ENCODE data around the gene FGR. TPM values are rescaled to one million over a fixed set of nuclear protein-coding genes. Genes with fewer than 3 reads are reported as not detected.
A peak's percentile ranks its signal among the peaks of the same experiment; 100 is the strongest.

FGR gene
- total RNA-seq, 1 donor from 2014 or later: 28.6 TPM

DNA sequence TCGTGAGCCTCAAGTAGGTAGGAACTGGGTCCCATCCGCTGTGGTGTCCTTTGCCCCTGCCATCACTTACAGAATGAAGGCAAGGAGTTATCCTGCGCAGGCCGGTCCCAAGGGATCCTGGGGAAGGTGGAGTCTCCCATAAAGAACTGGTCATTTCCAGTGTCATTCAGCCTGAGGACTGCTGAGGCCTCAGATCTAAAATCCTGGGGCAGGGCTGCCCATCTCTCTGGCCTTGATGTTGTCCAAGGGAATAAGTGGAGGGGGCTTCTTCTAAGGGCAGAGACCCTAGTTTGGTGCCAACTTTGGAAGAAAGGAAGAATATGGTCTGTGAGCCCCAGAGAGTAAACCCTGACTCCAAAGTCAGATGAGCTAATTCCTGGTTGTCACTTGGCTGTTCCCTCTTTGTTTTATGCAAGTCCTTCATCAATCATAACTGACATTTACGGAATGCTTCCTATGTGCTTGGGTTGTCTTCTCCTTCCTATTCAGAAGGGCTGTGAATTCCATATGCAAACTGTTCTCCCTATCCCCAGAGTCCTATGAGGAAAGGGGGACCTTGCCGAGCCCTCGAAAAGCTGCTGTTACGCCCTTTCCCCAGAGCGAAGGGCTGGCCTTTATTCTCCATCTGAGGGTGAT is 30.1 kb upstream of the FGR start:
- intact Hi-C loops (cut with micrococcal nuclease): no loop called here
- no peak for DNase-seq
- no peak overlapping the region for H3K27ac Mint-ChIP-seq
- ChIA-PET CTCF (interaction anchor here (0.7 to 7.8 kb wide), 7 partner anchors 20 to 369 kb away, joined by 3 to 253 read pairs (median 4); partner anchors contain the start of gene AHDC1), POLR2A (interaction anchor here (0.6 to 1.5 kb wide), 2 partner anchors 16 to 24 kb away, joined by 3 to 4 read pairs; no protein-coding TSS in a partner anchor)
- no peaks in the 10 kb centered on the region for H3K9me3 Mint-ChIP-seq
- peaks cover 6% of the 10 kb centered on the region for H3K36me3 Mint-ChIP-seq (ENCODE audit: low read depth)
- TF ChIP-seq, protein P1, sequence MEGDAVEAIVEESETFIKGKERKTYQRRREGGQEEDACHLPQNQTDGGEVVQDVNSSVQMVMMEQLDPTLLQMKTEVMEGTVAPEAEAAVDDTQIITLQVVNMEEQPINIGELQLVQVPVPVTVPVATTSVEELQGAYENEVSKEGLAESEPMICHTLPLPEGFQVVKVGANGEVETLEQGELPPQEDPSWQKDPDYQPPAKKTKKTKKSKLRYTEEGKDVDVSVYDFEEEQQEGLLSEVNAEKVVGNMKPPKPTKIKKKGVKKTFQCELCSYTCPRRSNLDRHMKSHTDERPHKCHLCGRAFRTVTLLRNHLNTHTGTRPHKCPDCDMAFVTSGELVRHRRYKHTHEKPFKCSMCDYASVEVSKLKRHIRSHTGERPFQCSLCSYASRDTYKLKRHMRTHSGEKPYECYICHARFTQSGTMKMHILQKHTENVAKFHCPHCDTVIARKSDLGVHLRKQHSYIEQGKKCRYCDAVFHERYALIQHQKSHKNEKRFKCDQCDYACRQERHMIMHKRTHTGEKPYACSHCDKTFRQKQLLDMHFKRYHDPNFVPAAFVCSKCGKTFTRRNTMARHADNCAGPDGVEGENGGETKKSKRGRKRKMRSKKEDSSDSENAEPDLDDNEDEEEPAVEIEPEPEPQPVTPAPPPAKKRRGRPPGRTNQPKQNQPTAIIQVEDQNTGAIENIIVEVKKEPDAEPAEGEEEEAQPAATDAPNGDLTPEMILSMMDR (IDR thresholded peaks at IDR 0.05): no peak
- H3K27me3 Mint-ChIP-seq: no peaks in the 10 kb centered on the region
- no peak for ATAC-seq (ENCODE audit: low read depth)
- H3K4me3 Mint-ChIP-seq: no peak overlapping the region
- peaks cover 43% of the 10 kb centered on the region for H3K4me1 Mint-ChIP-seq

DNA sequence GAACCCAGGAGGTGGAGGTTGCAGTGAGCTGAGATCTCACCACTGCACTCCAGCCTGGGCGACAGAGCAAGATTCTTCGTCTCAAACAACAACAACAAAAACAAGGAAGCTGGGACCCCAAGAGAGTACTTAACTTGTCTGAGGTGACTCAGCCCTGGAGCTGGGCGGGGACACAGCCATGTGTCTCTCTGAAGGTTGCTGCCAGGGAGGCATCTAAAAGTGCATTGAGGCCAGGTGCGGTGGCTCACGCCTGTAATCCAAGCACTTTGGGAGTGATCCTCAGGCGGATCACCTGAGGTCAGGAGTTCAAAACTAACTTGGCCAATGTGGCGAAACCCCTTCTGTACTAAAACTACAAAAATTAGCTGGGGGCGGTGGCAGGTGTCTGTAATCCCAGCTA is 29.3 kb upstream of the FGR start:
- ChIA-PET POLR2A (interaction anchor here (0.6 to 1.5 kb wide), 3 partner anchors 15 to 55 kb away, joined by 3 to 4 read pairs (median 4); no protein-coding TSS in a partner anchor), CTCF (interaction anchor here (0.7 to 7.8 kb wide), 9 partner anchors 20 to 368 kb away, joined by 3 to 253 read pairs (median 3); partner anchors contain the start of gene AHDC1)
- no peak overlapping the region for H3K27ac Mint-ChIP-seq
- H3K9me3 Mint-ChIP-seq: no peaks in the 10 kb centered on the region
- intact Hi-C loops (cut with micrococcal nuclease): loop anchor here (5.0 kb wide), 1 partner anchor 342 kb away; the partner anchor contains the start of gene TMEM222
- peaks cover 43% of the 10 kb centered on the region for H3K4me1 Mint-ChIP-seq
- TF ChIP-seq, protein P1 (IDR thresholded peaks at IDR 0.05): no peak
- no peaks in the 10 kb centered on the region for H3K27me3 Mint-ChIP-seq
- DNase-seq (no peak), ATAC-seq (ENCODE audit: low read depth) (no peak)
- H3K36me3 Mint-ChIP-seq (ENCODE audit: low read depth): peaks cover 6% of the 10 kb centered on the region
- no peak overlapping the region for H3K4me3 Mint-ChIP-seq

DNA sequence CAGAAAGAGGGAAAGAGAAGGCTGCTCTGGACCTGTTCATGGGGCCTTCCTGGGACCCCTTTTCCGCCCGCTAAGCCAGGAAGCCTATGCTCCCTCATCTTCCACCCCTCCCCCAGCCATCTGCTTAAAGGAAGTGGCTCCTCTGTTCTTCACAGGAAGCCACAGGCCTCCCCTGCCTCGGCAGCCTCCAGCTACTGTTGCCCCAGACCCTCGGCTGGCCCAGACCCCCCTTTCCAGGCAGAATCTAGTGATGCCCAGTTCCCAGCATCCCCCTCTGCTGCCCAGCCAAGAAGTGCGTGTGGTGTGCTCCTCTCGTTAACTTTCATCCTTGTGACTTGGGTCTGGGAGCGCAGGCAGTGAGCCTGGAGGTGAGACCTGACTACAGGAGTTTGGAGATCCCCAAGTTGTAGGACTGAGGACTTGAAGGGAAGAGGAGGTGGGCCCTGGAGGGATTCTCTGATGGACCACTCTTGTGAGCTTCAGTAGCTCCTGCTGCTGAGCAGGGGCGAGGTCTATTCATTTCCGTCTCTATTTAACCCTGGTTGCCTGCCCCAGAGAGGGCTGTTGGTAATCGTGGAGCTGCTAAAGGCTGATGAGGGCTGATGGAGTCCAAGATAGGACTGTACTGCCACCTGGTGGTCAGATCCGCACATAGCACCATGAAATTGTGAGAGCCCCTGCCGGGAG is 27.9 kb upstream of the FGR start:
- intact Hi-C loops (cut with micrococcal nuclease): loop anchor here (1.0 to 5.0 kb wide), 10 partner anchors 19 to 363 kb away; partner anchors contain the start of genes GPR3, TMEM222 and WASF2

DNA sequence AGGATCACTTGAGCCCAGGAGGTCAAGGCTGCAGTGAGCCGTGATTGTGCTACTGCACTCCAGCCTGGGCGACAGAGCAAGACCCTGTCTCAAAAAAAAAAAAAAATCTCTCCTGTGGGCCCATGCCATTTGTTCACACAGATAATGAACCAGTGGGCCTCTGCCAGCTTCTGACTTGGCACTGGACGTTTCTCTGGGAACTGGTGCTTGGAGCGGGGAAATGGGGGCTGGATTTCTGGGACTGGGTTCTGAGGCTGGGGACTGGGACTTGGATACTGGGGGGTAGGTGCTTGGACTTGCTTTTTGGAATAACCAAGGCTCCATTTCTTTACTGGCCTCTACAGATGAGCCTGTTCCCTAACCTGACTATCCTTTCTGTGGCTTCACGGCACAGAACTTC is 27.3 kb upstream of the FGR start:
- Mint-ChIP-seq H3K4me1 (peaks cover 54% of the 10 kb centered on the region), H3K36me3 (ENCODE audit: low read depth) (peaks cover 8% of the 10 kb centered on the region), H3K9me3 (no peaks in the 10 kb centered on the region), H3K27me3 (no peaks in the 10 kb centered on the region), H3K27ac (peak overlapping the region; percentile 100), H3K4me3 (peak overlapping the region; percentile 72)
- DNase-seq (no peak), ATAC-seq (ENCODE audit: low read depth) (no peak)
- POLR2A ChIA-PET: interaction anchor here (0.6 to 8.3 kb wide), 25 partner anchors 9 to 508 kb away, joined by 3 to 271 read pairs (median 8); partner anchors contain the start of genes AHDC1, FAM76A, FGR and IFI6
- intact Hi-C loops (cut with micrococcal nuclease): loop anchor here (2.0 to 5.0 kb wide), 2 partner anchors 171 to 340 kb away; partner anchors contain the start of genes TMEM222 and WASF2
- TF ChIP-seq, protein P1 (IDR thresholded peaks at IDR 0.05): no peak
- CTCF ChIA-PET: interaction anchor here (0.9 to 7.8 kb wide), 23 partner anchors 9 to 361 kb away, joined by 3 to 253 read pairs (median 6); partner anchors contain the start of gene AHDC1

More for the DNA sequence above, 27.9 kb upstream of the FGR start:
- peak; percentile 88 for DNase-seq
- Mint-ChIP-seq H3K9me3 (no peaks in the 10 kb centered on the region), H3K27me3 (no peaks in the 10 kb centered on the region), H3K4me1 (peaks cover 51% of the 10 kb centered on the region), H3K27ac (peak overlapping the region; percentile 100), H3K4me3 (peak overlapping the region; percentile 72), H3K36me3 (ENCODE audit: low read depth) (peaks cover 8% of the 10 kb centered on the region)
- peak; percentile 53 for ATAC-seq (ENCODE audit: low read depth)
- TF ChIP-seq, protein P1 (IDR thresholded peaks at IDR 0.05): no peak
- ChIA-PET CTCF (interaction anchor here (0.6 to 7.8 kb wide), 40 partner anchors 8 to 618 kb away, joined by 3 to 253 read pairs (median 5); partner anchors contain the start of gene AHDC1), POLR2A (interaction anchor here (0.5 to 8.3 kb wide), 28 partner anchors 9 to 321 kb away, joined by 3 to 271 read pairs (median 7); partner anchors contain the start of genes AHDC1, FAM76A, FGR and IFI6)

Measured in activated B cell treated with CpG ODN at 0.5 μM for 24 hours (primary cell).